ENCODE data around the gene GLA. TPM values are rescaled to one million over a fixed set of nuclear protein-coding genes. Genes with fewer than 3 reads are reported as not detected.

Gene GLA
- total and polyA plus RNA-seq, 2 of the 8 experiments (the other 6 are each of a cell fraction or from before 2014, with no cell fraction given) = 33.6 to 47.3 TPM

DNA sequence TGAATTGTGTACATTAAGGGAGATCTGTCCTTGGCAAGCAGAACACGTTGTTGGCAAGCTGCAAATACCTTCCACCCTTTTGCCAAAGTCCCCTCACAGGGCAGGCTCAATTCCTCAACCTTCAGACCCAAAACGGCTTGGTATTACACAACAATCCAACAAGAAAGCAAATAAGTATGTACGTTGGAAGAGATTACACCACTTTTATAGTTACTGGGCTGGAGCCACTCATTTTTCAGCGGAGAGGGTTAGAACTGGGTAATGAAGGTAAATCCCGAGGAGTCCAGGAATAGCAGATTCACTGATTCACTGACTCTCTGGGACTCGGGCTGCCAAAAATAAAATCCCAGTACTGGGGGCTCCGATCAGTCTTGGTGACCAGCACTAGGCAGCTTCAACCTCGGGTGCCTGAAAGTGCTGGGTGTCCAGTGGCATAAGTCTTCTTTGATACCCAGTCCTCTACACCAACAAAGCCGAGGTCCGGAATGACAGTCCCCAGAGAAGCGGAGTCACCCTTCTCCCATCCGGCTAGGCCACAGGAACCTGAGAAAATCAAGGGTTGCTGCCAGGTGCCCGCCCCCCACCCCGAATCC, 59.8 kb downstream of the GLA start:
- no peaks in the 10 kb centered on the region for H3K27me3 ChIP-seq (replicated peaks in 1 of 4; ENCODE audit: control insufficient read depth in 3 of 4, extremely low read depth in 1 of 4, insufficient read depth in 3 of 4, low read length in 3 of 4)
- H4K8ac ChIP-seq (ENCODE audit: extremely low read depth, insufficient read depth, low read length) = no peak overlapping the region
- H2BK120ac ChIP-seq (replicated peaks; ENCODE audit: low read depth, low read length) = no peak overlapping the region
- peaks cover 2 to 12% (median 7%) of the 10 kb centered on the region in 4 experiments; a peak in 4 of 8 replicates for H3K36me3 ChIP-seq (ENCODE audit: control insufficient read depth in 2 of 4, insufficient read depth in 4 of 4, low read length in 3 of 4)
- no peaks in the 10 kb centered on the region for H3K79me1 ChIP-seq (ENCODE audit: low read depth, low read length)
- CTCF ChIA-PET (ENCODE audit: partially characterized antibody) = interaction anchor here (0.8 kb wide), 1 partner anchor 20 kb away, joined by 3 read pairs; no protein-coding TSS in a partner anchor
- H3K23ac ChIP-seq (ENCODE audit: insufficient read length) = no peak overlapping the region
- H3K9me3 ChIP-seq (ENCODE audit: insufficient read depth in 2 of 2, low read depth in 1 of 2, low read length in 1 of 2) = no peaks in the 10 kb centered on the region
- H2AK5ac ChIP-seq (ENCODE audit: low read depth, low read length) = no peak overlapping the region
- no peak overlapping the region for H3K14ac ChIP-seq (ENCODE audit: insufficient read length)
- H2AFZ ChIP-seq (ENCODE audit: low read length) = no peak overlapping the region
- POLR2A ChIA-PET (ENCODE audit: partially characterized antibody) = interaction anchor here (0.7 to 6.2 kb wide), 6 partner anchors 17 to 566 kb away, joined by 3 to 45 read pairs (median 4); partner anchors contain the start of gene RPL36A
- H4K20me1 ChIP-seq (replicated peaks in 1 of 2; ENCODE audit: control insufficient read depth in 1 of 2, insufficient read depth in 2 of 2, low read length in 2 of 2) = no peaks in the 10 kb centered on the region
- DNase-seq (ENCODE audit: low read depth in 1 of 2, low spot score in 2 of 2) (no peak), FAIRE-seq (no peak)
- no peak overlapping the region for H3K27ac ChIP-seq (ENCODE audit: low read depth, low read length)
- H2BK20ac ChIP-seq (ENCODE audit: low read length) = no peak overlapping the region
- H3K18ac ChIP-seq (ENCODE audit: extremely low read depth, low read length) = no peak overlapping the region
- no peak overlapping the region for H2BK5ac ChIP-seq (ENCODE audit: low read depth, low read length)
- H4K91ac ChIP-seq (replicated peaks; ENCODE audit: insufficient read length, low read length) = no peak overlapping the region
- H3K79me2 ChIP-seq (ENCODE audit: control insufficient read depth in 1 of 2, insufficient read depth in 2 of 2, low read length in 2 of 2) = peaks cover 9 to 33% of the 10 kb centered on the region in 2 experiments
- H3K4ac ChIP-seq (replicated peaks; ENCODE audit: insufficient read length, low read depth, low read length) = no peak overlapping the region
- TF ChIP-seq ZNF274 (IDR thresholded peaks at IDR 0.05; ENCODE audit: borderline replicate concordance, extremely low read depth, low read length) (no peak), RBBP5 (IDR thresholded peaks at IDR 0.05; ENCODE audit: borderline replicate concordance, low read depth, low read length) (no peak), TAF7 (optimal IDR thresholded peaks at IDR 0.05; ENCODE audit: borderline replicate concordance, low read depth, low read length) (no peak), GTF2F1 (IDR thresholded peaks at IDR 0.05; ENCODE audit: borderline replicate concordance, low read depth, low read length) (no peak), CEBPB (IDR thresholded peaks at IDR 0.05; ENCODE audit: low read depth, low read length) (no peak)
- H4K5ac ChIP-seq (ENCODE audit: insufficient read length, low read depth, low read length) = no peak overlapping the region
- H3K56ac ChIP-seq (replicated peaks; ENCODE audit: insufficient read length, low read depth, low read length) = peak overlapping the region; percentile 69
- H3K4me3 ChIP-seq (ENCODE audit: extremely low read depth in 1 of 4, insufficient read depth in 2 of 4, low read depth in 3 of 4, low read length in 4 of 4) = peak overlapping the region; percentile 57 to 88 (median 74)
- peak overlapping the region; percentile 63 to 73 for H3K4me2 ChIP-seq (ENCODE audit: insufficient read depth in 1 of 2, low read depth in 2 of 2, low read length in 2 of 2)
- WGBS, 2 experiments (ENCODE audit: extremely low coverage in 1 of 2, insufficient coverage in 1 of 2, insufficient read length in 1 of 2, insufficient replicate concordance in 2 of 2, low coverage in 1 of 2, low lambda C conversion rate in 2 of 2, missing lambda C conversion rate in 1 of 2) = 0% methylated on average over 7 of the region's 14 CpGs; no CpG with 5 or more reads in 1 of the 2 experiments
- H3K23me2 ChIP-seq (ENCODE audit: low read depth, low read length) = peaks cover 3% of the 10 kb centered on the region; the same call in 1 of the 2 replicates
- no peak overlapping the region for H2BK15ac ChIP-seq (ENCODE audit: low read length)
- H3K4me1 ChIP-seq (replicated peaks in 1 of 4; ENCODE audit: control insufficient read depth in 3 of 4, insufficient read depth in 4 of 4, low read length in 3 of 4) = no peaks in the 10 kb centered on the region
- peak overlapping the region; percentile 80 to 86 (median 83) for H3K9ac ChIP-seq (replicated peaks in 1 of 4; ENCODE audit: extremely low read depth in 1 of 4, low read depth in 3 of 4, low read length in 3 of 4)
- no peak overlapping the region for H2BK12ac ChIP-seq (ENCODE audit: low read depth, low read length)
